Muscle of arm (tissue), 12 donors: ENCODE results near the gene PEPD. TPM values are rescaled to one million over a fixed set of nuclear protein-coding genes. Genes with fewer than 3 reads are reported as not detected.
"Not testable (repeated sequence)": the region's sequence is repeated elsewhere in the genome, so short reads cannot be mapped to it uniquely, and the experiment has no call there.

Experiments
- DNase-seq: peaks from one replicate; pipeline ENCODE4 v3.0.0-alpha.2; 2013
- polyA plus RNA-seq, 12 donors: library from polyadenylated mRNA; unstranded; fragments of 120-200 nt; gene quantifications; one replicate each; pipeline ENCODE4 v1.2.1, GENCODE V29; 2013; ENCODE audit not compliant: insufficient read length in 12 of 12

PEPD gene
- polyA plus RNA-seq, 12 donors = 33.0 to 73.6 (median 43.2) TPM; not detected in 1

DNA sequence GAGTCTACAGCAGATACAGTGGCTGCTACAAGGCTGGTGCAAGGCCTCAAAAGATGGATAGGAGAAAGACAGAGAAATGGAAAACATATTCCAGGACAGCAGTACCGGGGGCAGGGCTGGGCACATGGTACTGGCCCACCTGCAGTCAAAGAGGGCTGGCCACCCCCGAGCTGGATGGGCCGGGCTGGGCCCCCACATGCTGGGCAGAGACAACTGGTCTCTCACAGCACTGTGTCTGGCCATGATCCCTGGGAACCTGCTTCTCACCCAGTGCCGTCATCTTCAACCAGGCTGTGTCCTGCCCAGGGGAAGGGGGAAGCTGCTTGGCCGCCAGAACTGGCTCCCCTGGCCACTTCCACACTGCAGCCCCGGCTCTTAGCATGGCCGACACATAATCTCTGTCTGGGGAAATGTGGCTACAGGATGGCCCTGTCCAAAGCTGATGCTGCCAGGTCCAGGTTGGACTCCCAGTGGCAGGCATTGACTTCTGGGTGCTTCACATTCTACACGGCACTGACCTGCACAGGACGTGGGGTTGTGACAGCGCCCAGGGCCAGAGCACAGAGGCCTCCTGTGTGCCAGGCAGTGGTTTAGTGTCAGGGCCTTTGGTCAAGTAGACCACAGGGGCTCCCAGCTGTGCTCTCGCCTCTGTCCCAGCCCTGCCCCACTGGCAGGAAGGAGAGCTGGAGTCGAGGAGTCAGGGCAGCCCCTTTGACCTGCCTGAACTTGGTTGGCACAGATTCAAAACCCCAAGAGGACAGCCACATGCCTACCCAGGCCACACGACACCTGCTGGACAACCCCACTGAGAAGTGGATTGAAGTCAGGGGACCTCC is 21.7 kb downstream of the PEPD start:
- DNase-seq = no peak

- DNase-seq = no peak
These were observed 22.3 kb downstream of the PEPD start for GRCh38 chr19:33499248-33499647.

DNA sequence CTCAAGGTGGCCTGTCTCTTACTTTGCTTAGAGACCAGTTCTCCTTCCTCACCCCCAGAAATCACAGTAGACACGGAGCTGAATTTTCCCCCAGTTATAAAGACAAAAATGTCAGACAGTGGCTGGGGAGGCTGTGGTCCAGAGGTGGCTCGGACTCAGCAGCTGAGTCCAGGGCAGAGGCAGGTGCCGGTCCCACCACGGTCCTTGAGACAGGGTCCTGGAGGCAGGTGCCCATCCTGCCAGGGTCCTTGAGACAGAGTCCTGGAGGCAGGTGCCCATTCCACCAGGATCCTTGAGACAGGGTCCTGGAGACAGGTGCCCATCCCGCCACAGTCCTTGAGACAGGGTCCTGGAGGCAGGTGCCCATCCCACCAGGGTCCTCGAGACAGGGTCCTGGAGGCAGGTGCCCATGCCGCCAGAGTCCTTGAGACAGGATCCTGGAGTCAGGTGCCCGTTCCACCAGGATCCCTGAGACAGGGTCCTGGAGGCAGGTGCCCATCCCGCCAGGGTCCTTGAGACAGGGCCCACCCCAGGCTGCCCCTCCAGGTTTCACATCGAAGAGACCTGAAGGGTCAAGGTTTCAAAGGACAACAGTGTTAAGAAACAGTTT is 23.1 kb downstream of the PEPD start:
- DNase-seq = no peak

DNA sequence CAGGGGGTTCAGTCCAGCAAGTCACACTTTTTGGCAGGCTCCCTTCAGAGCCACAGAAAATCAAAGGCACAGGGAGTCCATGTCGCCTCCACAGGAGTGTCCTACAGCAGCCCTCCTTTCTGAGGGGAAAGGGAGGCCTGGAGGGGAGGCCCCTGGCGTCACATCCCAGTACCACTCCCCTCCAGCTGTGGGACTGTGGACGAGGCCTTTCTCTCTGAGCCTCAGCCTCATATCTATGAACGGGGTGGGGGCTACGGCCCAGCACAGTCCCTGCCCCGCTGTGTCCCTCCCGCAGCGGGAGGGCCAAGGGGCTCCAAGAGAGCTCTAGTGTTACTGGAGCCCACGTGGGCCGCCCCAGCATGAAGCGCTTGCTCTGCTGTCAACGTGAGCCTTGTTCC is 23.8 kb downstream of the PEPD start:
- DNase-seq = no peak

DNA sequence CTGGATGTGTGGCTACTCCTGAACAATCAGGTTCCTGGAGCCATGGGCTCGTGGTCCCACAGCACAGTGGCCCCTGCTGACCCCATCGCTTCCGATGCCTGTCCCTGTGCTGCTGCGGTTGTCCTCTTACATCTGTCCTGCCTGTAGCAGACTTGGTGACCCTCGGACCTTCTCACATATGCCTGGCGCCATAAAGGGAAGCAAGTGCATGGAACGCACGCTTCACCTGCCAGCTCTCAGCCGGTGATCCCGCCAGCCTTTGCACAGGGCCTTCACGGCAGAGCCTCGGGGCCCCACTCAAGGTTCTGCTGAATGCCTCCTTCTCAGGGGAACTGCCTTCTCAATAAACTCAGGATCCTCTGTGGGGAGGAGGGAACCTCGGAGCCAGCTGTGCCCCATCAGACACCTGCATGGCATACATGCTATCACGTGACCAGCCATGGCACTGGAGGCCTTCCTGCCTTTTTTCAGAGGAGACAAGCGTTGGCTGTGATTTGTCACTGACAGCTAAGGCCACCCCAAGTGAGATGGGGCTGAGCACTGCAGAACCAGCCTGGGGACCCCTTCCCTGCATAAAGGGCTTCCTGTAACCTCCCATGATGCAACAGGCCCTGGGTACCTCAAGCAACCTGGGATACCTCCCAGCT is 24.3 kb downstream of the PEPD start:
- DNase-seq = no peak

- DNase-seq = no peak
These were observed 25.3 kb downstream of the PEPD start for GRCh38 chr19:33496038-33496895.

- no peak for DNase-seq
These were observed 28.0 kb downstream of the PEPD start for GRCh38 chr19:33493401-33494275.

GRCh38 chr19:33492951-33493350 is 28.6 kb downstream of the PEPD start:
- no peak for DNase-seq

GRCh38 chr19:33492090-33492489 is 29.5 kb downstream of the PEPD start:
- DNase-seq = no peak

DNA sequence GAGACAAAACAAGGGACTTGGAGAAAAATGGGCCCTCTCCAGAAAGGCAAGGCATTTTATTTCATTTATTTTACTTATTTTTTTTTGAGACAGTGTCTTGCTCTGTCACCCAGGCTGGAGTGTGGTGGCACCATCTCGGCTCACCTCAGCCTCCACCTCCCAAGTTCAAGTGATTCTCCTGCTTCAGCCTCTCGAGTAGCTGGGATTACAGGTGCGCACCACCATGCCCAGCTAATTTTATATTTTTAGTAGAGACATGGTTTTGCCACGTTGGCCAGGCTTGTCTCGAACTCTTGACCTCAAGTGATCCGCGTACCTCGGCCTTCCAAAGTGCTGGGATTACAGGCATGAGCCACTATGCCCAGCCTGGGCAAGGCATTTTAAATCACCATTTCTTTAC is 31.0 kb downstream of the PEPD start:
- not testable (repeated sequence) for DNase-seq

DNA sequence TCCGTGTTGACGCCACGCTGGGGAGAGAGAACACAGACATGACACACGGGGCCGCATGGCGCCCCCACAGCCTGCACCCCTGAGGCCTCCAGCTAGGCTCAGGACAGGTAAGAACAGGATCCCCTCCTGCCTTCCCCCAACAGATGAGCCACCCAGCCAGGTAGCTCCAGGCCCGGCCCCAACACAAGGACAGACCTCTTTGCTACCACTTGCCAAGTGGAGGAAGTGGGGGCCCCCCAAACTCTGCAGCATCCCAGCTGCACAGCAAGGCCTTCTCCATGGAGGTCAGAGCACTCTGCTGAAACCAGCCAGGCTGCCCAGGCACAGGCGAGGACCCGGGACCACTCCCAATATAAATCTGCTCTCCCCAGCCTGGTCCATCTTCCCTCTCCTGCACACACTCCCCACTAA is 31.5 kb downstream of the PEPD start:
- no peak for DNase-seq

- DNase-seq = no peak
These were observed 32.8 kb downstream of the PEPD start for GRCh38 chr19:33488826-33489225.

GRCh38 chr19:33487901-33488800 is 33.4 kb downstream of the PEPD start:
- DNase-seq = no peak

DNA sequence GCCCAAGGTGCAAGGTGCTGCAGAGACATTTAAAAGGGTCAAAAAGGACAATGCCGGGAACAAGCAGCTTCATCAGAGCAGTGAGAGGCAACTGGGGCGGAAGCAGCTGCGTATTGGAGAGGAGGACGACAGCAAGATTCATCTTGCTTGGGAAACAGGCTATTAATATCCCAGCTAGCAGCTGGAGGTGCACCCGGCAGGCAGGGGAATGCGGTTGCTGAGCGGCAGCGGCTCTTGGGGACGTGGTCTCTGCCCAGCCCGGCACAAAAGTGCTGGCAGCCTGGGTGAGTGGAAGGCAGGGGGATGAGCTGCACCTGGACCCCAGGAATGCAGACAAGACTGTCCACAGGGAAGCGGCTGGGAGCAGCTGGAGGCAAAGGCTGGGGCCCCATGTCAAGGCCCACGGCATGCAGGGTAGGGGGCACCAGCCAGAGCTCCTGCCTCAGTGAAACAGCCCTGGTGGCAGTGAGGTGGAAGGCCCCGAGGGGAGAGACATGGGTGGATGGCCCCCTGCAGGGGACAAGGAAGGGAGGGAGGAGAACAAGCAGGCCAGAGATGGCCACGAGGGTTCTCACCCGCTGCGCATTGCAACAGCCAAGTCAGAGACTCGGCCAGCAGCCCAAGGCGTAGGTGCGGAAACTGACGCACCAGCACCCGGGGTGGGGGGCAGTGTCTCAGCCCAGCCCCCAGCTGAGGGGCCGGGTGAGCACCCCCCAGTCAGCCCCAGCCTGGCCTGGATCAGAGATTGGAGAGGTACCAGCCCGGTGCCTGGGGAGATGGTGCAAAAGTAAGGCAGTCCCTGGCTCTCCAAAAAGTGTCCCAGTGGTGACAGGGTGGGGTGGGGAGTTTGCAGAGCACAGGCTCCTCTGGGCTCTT is 34.4 kb downstream of the PEPD start:
- DNase-seq = peak; percentile 43

DNA sequence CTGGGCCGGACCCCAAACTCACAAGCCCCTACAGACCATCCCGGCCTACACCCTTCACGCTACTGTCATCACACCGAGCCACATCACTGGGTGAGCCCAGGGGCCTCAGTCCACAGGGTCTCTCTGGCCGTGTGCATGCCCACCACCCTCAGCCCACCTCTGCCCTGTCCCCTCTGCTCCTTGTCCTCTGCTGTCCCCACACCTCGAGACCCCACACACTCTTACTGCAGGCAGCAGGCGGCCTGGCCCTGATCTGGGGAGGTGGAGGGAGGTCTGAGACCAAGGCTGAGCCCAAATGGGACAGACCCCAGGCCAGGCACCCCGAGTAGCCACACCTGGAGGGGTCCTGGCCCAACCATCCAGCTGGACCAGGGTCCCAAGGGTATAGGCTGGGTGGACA is 35.2 kb downstream of the PEPD start:
- no peak for DNase-seq

GRCh38 chr19:33484226-33484774 is 37.3 kb downstream of the PEPD start:
- no peak for DNase-seq

DNA sequence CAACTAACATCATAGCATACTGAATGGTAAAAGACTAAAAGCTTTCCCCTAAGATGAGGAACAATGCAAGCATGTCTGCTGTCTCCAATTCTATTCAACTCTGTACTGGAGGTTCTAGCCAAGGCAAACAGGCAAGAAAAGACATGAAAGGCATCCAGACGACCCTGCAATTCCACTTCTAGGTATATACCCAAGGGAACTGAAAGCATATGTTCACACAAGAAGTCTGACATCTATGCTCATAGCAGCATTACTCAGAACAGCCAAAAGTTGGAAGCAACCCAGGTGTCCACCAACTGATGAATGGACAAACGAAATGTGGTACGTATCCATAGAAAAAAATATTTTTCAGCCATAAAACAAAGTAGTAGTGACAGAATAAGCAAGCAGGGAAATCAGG is 39.1 kb downstream of the PEPD start:
- no peak for DNase-seq

DNA sequence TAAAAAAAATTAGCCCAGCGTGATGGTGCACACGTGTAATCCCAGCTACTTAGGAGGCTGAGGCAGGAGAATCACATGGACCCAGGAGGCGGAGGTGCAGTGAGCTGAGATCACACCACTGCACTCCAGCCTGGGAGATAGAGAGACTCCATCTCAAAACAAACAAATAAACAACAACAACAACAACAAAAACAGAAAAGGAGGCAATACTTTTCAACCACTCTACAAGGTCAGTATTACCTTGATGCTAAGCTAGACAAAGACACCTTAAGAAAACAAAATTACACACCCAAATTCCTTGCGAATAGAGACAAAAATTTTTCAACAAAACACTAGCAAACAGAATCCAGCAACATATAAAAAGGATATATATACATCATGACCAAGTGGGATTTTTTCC is 39.7 kb downstream of the PEPD start:
- DNase-seq = no peak

DNA sequence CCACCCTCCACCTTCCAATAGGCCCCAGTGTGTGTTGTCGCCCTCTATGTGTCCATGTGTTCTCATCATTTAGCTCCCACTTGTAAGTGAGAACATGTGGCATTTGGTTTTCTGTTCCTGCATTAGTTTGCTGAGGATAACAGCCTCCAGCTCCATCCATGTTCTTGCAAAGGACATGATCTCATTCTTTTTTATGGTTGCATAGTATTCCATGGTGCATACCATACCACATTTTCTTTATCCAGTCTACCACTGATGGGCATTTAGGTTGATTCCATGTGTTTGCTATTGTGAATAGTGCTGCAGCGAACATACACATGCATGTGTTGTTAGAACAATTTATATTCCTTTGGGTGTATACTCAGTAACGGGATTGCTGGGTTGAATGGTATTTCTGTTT is 42.0 kb downstream of the PEPD start:
- DNase-seq = not testable (repeated sequence)
